ENCODE measurements around the gene FBXO17. TPM values are rescaled to one million over a fixed set of nuclear protein-coding genes. Genes with fewer than 3 reads are reported as not detected.
A peak's percentile ranks its signal among the peaks of the same experiment; 100 is the strongest.
"Not testable (repeated sequence)": the region's sequence is repeated elsewhere in the genome, so short reads cannot be mapped to it uniquely, and the experiment has no call there.

The FBXO17 gene
- total and polyA plus RNA-seq, 5 donors from 2014 or later, result 0.14 to 0.30 TPM; not detected in 3

- Histone ChIP-seq H3K36me3 (ENCODE audit: control insufficient read depth, insufficient read depth, low read length) (no peaks in the 10 kb centered on the region), H3K4me1 (ENCODE audit: control insufficient read depth, insufficient read depth, low read length, poor library complexity, severe bottlenecking) (peaks cover 11% of the 10 kb centered on the region), H3K27ac (ENCODE audit: insufficient read depth, low read length, poor library complexity, severe bottlenecking) (no peak overlapping the region), H3K4me3 (ENCODE audit: low read depth, low read length) (no peak overlapping the region), H3K9me3 (ENCODE audit: control insufficient read depth in 2 of 2, low read length in 2 of 2) (no peaks in the 10 kb centered on the region), H3K27me3 (ENCODE audit: control insufficient read depth, insufficient read depth, low read length) (peaks cover 3% of the 10 kb centered on the region)
- Mint-ChIP-seq H3K4me3 (peak overlapping the region in 3 of 4 donors; percentile 63 to 86 (median 77)), H3K27ac (peak overlapping the region in 1 of 3 donors; percentile 38), H3K27me3 (peaks cover 19% of the 10 kb centered on the region), H3K36me3 (peaks cover 3% of the 10 kb centered on the region), H3K9me3 (peaks cover 0 to 2% (median 0%) of the 10 kb centered on the region in 7 donors), H3K4me1 (peaks cover 0 to 16% (median 9%) of the 10 kb centered on the region in 4 donors)
- ATAC-seq (ENCODE audit: low read depth in 2 of 2) (peak; percentile 83 to 87), DNase-seq (peak; percentile 65 to 85 (median 67))
Measured at GRCh38 chr19:38949580-38950367, 25.8 kb downstream of the FBXO17 start.

- H3K36me3 ChIP-seq (ENCODE audit: control insufficient read depth, insufficient read depth, low read length), result no peaks in the 10 kb centered on the region
- no peaks in the 10 kb centered on the region for H3K27me3 ChIP-seq (ENCODE audit: control insufficient read depth, insufficient read depth, low read length)
- H3K27ac Mint-ChIP-seq, result no peak overlapping the region
- no peaks in the 10 kb centered on the region for H3K36me3 Mint-ChIP-seq
- H3K4me3 ChIP-seq (ENCODE audit: low read depth, low read length), result no peak overlapping the region
- no peak for DNase-seq
- peaks cover 11% of the 10 kb centered on the region for H3K27me3 Mint-ChIP-seq
- H3K4me1 ChIP-seq (ENCODE audit: control insufficient read depth, insufficient read depth, low read length, poor library complexity, severe bottlenecking), result peaks cover 16% of the 10 kb centered on the region
- peaks cover 0 to 15% (median 3%) of the 10 kb centered on the region in 4 donors for H3K4me1 Mint-ChIP-seq
- no peak overlapping the region for H3K27ac ChIP-seq (ENCODE audit: insufficient read depth, low read length, poor library complexity, severe bottlenecking)
- ATAC-seq (ENCODE audit: low read depth in 2 of 2), result no peak
- peak overlapping the region in 1 of 4 donors; percentile 10 for H3K4me3 Mint-ChIP-seq
- H3K9me3 ChIP-seq (ENCODE audit: control insufficient read depth in 2 of 2, low read length in 2 of 2), result no peaks in the 10 kb centered on the region
- H3K9me3 Mint-ChIP-seq, result no peaks in the 10 kb centered on the region
Measured at GRCh38 chr19:38946229-38947010, 29.1 kb downstream of the FBXO17 start.

- Histone ChIP-seq H3K36me3 (ENCODE audit: control insufficient read depth, insufficient read depth, low read length) (no peaks in the 10 kb centered on the region), H3K4me3 (ENCODE audit: low read depth, low read length) (no peak overlapping the region), H3K27ac (ENCODE audit: insufficient read depth, low read length, poor library complexity, severe bottlenecking) (no peak overlapping the region), H3K27me3 (ENCODE audit: control insufficient read depth, insufficient read depth, low read length) (no peaks in the 10 kb centered on the region), H3K4me1 (ENCODE audit: control insufficient read depth, insufficient read depth, low read length, poor library complexity, severe bottlenecking) (peaks cover 16% of the 10 kb centered on the region), H3K9me3 (ENCODE audit: control insufficient read depth in 2 of 2, low read length in 2 of 2) (no peaks in the 10 kb centered on the region)
- DNase-seq (no peak), ATAC-seq (ENCODE audit: low read depth in 2 of 2) (no peak)
- Mint-ChIP-seq H3K36me3 (peaks cover 3% of the 10 kb centered on the region), H3K27ac (no peak overlapping the region), H3K9me3 (peaks cover 0 to 1% (median 0%) of the 10 kb centered on the region in 7 donors), H3K27me3 (peaks cover 11% of the 10 kb centered on the region), H3K4me3 (no peak overlapping the region), H3K4me1 (peaks cover 0 to 19% (median 5%) of the 10 kb centered on the region in 4 donors)
Measured at GRCh38 chr19:38945562-38946228, 29.8 kb downstream of the FBXO17 start.

GRCh38 chr19:38944981-38945506 is 30.5 kb downstream of the FBXO17 start:
- H3K27me3 Mint-ChIP-seq, result peaks cover 11% of the 10 kb centered on the region
- Histone ChIP-seq H3K9me3 (ENCODE audit: control insufficient read depth in 2 of 2, low read length in 2 of 2) (no peaks in the 10 kb centered on the region), H3K4me3 (ENCODE audit: low read depth, low read length) (no peak overlapping the region), H3K4me1 (ENCODE audit: control insufficient read depth, insufficient read depth, low read length, poor library complexity, severe bottlenecking) (peaks cover 10% of the 10 kb centered on the region), H3K27ac (ENCODE audit: insufficient read depth, low read length, poor library complexity, severe bottlenecking) (no peak overlapping the region), H3K27me3 (ENCODE audit: control insufficient read depth, insufficient read depth, low read length) (no peaks in the 10 kb centered on the region), H3K36me3 (ENCODE audit: control insufficient read depth, insufficient read depth, low read length) (no peaks in the 10 kb centered on the region)
- peaks cover 3% of the 10 kb centered on the region for H3K36me3 Mint-ChIP-seq
- no peak for ATAC-seq (ENCODE audit: low read depth in 2 of 2)
- H3K4me3 Mint-ChIP-seq, result no peak overlapping the region
- peaks cover 0 to 1% (median 0%) of the 10 kb centered on the region in 7 donors for H3K9me3 Mint-ChIP-seq
- peaks cover 0 to 20% (median 8%) of the 10 kb centered on the region in 4 donors for H3K4me1 Mint-ChIP-seq
- H3K27ac Mint-ChIP-seq, result no peak overlapping the region
- DNase-seq, result no peak

GRCh38 chr19:38942471-38943181 is 32.9 kb downstream of the FBXO17 start:
- Mint-ChIP-seq H3K36me3 (peaks cover 3% of the 10 kb centered on the region), H3K4me1 (peaks cover 0 to 17% (median 8%) of the 10 kb centered on the region in 4 donors), H3K27ac (no peak overlapping the region), H3K9me3 (peaks cover 0 to 1% (median 0%) of the 10 kb centered on the region in 7 donors), H3K4me3 (no peak overlapping the region), H3K27me3 (peaks cover 5% of the 10 kb centered on the region)
- Histone ChIP-seq H3K9me3 (ENCODE audit: control insufficient read depth in 2 of 2, low read length in 2 of 2) (no peaks in the 10 kb centered on the region), H3K27ac (ENCODE audit: insufficient read depth, low read length, poor library complexity, severe bottlenecking) (no peak overlapping the region), H3K4me3 (ENCODE audit: low read depth, low read length) (no peak overlapping the region), H3K36me3 (ENCODE audit: control insufficient read depth, insufficient read depth, low read length) (no peaks in the 10 kb centered on the region), H3K4me1 (ENCODE audit: control insufficient read depth, insufficient read depth, low read length, poor library complexity, severe bottlenecking) (peaks cover 5% of the 10 kb centered on the region), H3K27me3 (ENCODE audit: control insufficient read depth, insufficient read depth, low read length) (no peaks in the 10 kb centered on the region)
- no peak for DNase-seq
- no peak for ATAC-seq (ENCODE audit: low read depth in 2 of 2)

- Histone ChIP-seq H3K4me1 (ENCODE audit: control insufficient read depth, insufficient read depth, low read length, poor library complexity, severe bottlenecking) (peaks cover 5% of the 10 kb centered on the region), H3K27me3 (ENCODE audit: control insufficient read depth, insufficient read depth, low read length) (no peaks in the 10 kb centered on the region), H3K36me3 (ENCODE audit: control insufficient read depth, insufficient read depth, low read length) (no peaks in the 10 kb centered on the region), H3K9me3 (ENCODE audit: control insufficient read depth in 2 of 2, low read length in 2 of 2) (no peaks in the 10 kb centered on the region), H3K27ac (ENCODE audit: insufficient read depth, low read length, poor library complexity, severe bottlenecking) (no peak overlapping the region), H3K4me3 (ENCODE audit: low read depth, low read length) (no peak overlapping the region)
- H3K27ac Mint-ChIP-seq, result peak overlapping the region in 1 of 3 donors; percentile 49
- peaks cover 0 to 1% (median 0%) of the 10 kb centered on the region in 7 donors for H3K9me3 Mint-ChIP-seq
- DNase-seq (no peak), ATAC-seq (ENCODE audit: low read depth in 2 of 2) (no peak)
- peaks cover 5% of the 10 kb centered on the region for H3K27me3 Mint-ChIP-seq
- H3K36me3 Mint-ChIP-seq, result peaks cover 3% of the 10 kb centered on the region
- no peak overlapping the region for H3K4me3 Mint-ChIP-seq
- H3K4me1 Mint-ChIP-seq, result peaks cover 0 to 17% (median 8%) of the 10 kb centered on the region in 4 donors
Measured at GRCh38 chr19:38941979-38942378, 33.6 kb downstream of the FBXO17 start.

GRCh38 chr19:38941466-38941865 is 34.1 kb downstream of the FBXO17 start:
- H3K9me3 ChIP-seq (ENCODE audit: control insufficient read depth in 2 of 2, low read length in 2 of 2); H3K4me1 ChIP-seq (ENCODE audit: control insufficient read depth, insufficient read depth, low read length, poor library complexity, severe bottlenecking); H3K36me3 ChIP-seq (ENCODE audit: control insufficient read depth, insufficient read depth, low read length); H3K36me3 Mint-ChIP-seq; H3K4me3 ChIP-seq (ENCODE audit: low read depth, low read length); DNase-seq; H3K27me3 Mint-ChIP-seq; ATAC-seq (ENCODE audit: low read depth in 2 of 2); H3K9me3 Mint-ChIP-seq; H3K4me3 Mint-ChIP-seq; H3K27me3 ChIP-seq (ENCODE audit: control insufficient read depth, insufficient read depth, low read length); H3K27ac ChIP-seq (ENCODE audit: insufficient read depth, low read length, poor library complexity, severe bottlenecking): not testable (repeated sequence)
- Mint-ChIP-seq H3K4me1 (peaks cover 0 to 17% (median 8%) of the 10 kb centered on the region in 4 donors), H3K27ac (peak overlapping the region in 1 of 3 donors; percentile 49)

Data from CD4-positive, CD25-positive, alpha-beta regulatory T cell (primary cell).